MM.1S (cell line): ENCODE results near the gene TOP2A.

Experiments used
- EZH2 ChIP-seq: fragments of 300-600 bp; sonication (generic); optimal IDR thresholded peaks from 2 replicates; pipeline ENCODE3; 2017; ENCODE audit warnings: low read depth, mild to moderate bottlenecking, antibody characterized with exemption, low read length, mixed read lengths
- EZH2phosphoT487 ChIP-seq: fragments of 300-600 bp; sonication (generic); IDR thresholded peaks from 2 replicates; pipeline ENCODE4 v1.6.1; 2018; ENCODE audit warnings: antibody characterized with exemption, low read length
- TF ChIP-seq, protein P1 (sequence below): fragments of 300-600 bp; sonication (generic); IDR thresholded peaks from 2 replicates; pipeline ENCODE4 v1.5.1; 2016; ENCODE audit warnings: antibody characterized with exemption, low read length, mixed read lengths

DNA sequence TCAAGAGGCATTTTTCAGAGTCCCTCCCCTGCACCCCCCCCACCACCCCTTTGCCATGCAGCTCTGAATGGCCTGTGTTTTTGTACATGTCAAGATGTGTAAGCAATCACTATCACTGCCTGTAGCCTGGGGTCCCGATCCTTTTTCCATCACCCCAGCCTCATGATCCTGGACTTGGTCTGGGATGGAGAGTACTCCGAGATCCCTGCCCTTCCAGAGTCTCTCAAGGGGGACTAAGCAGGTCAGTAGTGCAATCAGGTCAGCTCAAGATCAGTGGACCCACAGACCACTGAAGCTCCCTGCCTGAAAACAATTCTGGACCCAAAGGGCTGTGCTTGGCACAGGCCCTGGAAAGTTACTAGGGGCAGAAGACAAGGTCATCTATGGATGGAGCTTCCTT, 45.7 kb downstream of the TOP2A start:
- TF ChIP-seq EZH2 = no peak
- TF ChIP-seq, protein P1, sequence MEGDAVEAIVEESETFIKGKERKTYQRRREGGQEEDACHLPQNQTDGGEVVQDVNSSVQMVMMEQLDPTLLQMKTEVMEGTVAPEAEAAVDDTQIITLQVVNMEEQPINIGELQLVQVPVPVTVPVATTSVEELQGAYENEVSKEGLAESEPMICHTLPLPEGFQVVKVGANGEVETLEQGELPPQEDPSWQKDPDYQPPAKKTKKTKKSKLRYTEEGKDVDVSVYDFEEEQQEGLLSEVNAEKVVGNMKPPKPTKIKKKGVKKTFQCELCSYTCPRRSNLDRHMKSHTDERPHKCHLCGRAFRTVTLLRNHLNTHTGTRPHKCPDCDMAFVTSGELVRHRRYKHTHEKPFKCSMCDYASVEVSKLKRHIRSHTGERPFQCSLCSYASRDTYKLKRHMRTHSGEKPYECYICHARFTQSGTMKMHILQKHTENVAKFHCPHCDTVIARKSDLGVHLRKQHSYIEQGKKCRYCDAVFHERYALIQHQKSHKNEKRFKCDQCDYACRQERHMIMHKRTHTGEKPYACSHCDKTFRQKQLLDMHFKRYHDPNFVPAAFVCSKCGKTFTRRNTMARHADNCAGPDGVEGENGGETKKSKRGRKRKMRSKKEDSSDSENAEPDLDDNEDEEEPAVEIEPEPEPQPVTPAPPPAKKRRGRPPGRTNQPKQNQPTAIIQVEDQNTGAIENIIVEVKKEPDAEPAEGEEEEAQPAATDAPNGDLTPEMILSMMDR = no peak
- TF ChIP-seq EZH2phosphoT487 = no peak
